SKM-1 treated with dmso at 0.1 percent for 144 hours (cell line): ENCODE measurements around the gene DZANK1.
A peak's percentile ranks its signal among the peaks of the same experiment; 100 is the strongest.
"Not testable (repeated sequence)": the region's sequence is repeated elsewhere in the genome, so short reads cannot be mapped to it uniquely, and the experiment has no call there.

Experiments used
- DNase-seq: peaks from one replicate; lab custom pipeline; 2025; ENCODE audit not compliant: unreplicated experiment; lab: John Stamatoyannopoulos, UW

Gene DZANK1

GRCh38 chr20:18440403-18440802 is 26.4 kb downstream of the DZANK1 start:
- no peak for DNase-seq

DNA sequence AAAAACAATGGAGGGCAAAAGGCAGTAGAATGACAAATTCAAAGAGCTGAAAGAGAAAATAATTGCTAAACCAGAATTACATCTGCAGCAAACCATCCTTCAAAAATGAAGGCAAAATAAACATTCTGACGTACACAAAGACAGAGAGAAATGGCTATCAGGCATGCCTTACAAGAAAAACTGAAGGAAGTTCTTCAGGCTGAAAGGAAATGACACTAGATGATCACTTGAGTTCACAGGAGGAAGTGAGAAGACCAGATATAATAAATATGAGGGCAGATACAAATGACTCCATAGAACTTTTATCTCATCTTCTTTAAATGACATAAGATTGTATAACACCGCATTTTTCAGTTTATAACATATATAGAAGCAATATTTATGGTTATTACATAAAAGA is 30.0 kb downstream of the DZANK1 start:
- DNase-seq = no peak

DNA sequence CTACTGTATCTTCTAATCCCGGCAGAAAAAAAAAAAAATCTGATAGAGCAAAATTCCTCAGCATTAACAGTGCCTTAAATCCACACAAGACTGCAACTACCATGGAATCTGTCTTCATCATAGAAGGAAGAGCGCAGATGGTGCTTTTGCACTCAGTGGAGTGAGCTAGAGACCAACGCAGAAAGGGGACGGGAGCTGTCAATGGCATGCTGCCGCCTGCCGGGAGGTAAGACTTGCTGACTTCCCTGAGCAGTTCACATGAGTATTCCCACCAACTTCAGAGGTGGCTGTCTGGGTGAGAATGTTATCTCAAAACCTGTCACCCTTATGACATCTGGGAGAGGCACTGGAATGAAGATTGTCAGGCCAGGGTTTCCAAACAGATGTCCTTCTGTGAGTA is 35.6 kb downstream of the DZANK1 start:
- no peak for DNase-seq

DNA sequence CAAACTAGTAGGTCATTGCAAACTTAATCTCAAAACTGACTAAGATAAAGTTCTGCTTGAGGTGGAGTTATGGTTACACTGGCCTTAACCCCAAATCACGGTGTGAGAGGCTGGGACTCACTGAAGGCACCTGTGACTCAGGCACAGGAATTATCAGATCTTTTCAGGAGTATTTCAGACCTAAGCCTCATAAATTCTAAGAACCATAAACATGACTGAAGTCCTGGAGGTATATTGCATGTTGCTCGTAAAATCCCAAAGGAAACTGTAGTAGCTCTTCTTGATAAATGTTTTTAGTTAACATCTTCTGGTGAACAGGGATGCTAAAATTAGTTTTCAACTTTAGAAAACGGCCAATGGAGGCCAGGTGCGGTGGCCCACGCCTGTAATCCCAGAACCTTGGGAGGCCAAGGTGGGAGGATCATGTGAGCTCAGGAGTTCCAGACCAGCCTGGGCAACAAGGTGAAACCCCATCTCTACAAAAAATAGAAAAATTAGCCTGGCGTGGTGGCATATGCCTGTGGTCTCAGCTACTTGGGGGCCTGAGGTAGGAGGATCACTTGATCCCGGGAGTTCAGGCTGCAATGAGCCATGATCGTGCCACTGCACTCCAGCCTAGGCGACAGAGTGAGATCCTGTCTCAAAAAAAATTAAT is 36.5 kb downstream of the DZANK1 start:
- DNase-seq = no peak

- no peak for DNase-seq
Observed at GRCh38 chr20:18428490-18429173, 38.2 kb downstream of the DZANK1 start.

DNA sequence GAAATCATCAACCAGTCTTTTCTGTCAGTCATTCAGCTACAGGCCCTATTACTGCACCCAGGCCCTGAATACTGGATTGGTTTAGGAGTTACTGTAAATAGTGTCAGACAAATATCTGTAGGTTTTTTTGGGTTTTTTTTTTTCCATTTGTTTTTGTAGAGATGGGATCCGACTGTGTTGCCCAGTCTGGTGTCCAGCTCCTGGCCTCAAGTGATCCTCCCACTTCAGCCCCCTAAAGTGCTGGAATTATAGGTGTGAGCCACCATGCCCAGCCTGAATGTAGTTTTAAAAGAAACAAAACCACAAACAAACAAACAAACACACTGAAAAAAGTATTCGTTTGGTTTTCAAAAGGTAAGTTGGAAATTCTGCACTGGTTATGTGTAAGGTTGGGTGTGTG is 39.6 kb downstream of the DZANK1 start:
- DNase-seq = no peak

GRCh38 chr20:18421608-18422007 is 45.2 kb downstream of the DZANK1 start:
- no peak for DNase-seq

DNA sequence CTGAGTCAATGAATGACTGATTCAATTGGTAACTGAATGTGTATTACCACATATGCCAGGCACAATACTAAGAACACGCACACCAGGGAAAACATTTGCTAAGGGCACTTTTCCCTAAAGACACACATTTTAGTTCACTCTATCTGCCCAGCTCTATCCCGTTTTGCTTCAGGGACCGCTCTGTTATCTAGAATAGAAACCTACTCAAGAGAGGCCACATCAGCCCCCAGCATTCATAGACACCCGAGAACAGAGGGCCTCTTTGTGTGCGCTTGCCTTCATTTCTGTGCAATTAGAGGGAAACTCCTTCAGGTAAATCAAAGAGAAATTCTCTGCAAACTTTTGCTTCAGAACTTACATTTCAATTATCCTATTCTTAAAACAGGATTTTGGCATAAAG is 50.3 kb downstream of the DZANK1 start:
- no peak for DNase-seq

GRCh38 chr20:18414140-18414539 is 52.7 kb downstream of the DZANK1 start:
- no peak for DNase-seq

DNA sequence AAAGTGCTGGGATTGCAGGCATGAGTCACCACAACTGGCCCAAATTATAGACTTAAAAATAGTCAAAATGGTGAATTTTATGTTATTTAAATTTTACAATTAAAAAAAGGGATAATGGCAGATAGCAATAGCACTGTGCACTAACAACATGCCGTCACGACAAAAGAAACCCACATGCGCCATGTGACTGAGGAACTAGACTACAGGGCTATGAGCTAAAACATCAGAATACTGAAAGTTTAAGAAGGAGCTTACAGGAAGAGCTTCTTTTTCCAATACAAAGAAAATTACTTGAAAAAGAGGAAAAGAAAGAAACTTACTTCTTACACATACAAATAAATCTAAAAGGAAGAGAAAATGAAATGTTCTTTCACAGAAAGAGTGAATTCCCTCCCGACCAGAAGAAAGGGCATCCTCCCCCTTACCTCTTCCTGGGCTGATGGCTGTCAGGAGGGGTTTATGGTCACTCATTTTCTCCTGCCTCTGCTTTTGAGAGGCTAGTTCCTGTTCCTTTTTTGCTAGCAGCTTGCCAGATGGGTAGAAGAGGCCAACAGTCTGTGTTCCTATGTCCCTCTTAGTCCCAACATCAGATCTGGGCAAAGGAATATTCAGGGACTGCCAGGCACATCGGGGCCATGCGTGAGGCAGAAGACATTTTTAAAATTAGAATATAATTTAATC is 54.5 kb downstream of the DZANK1 start:
- peak; percentile 7 for DNase-seq

DNA sequence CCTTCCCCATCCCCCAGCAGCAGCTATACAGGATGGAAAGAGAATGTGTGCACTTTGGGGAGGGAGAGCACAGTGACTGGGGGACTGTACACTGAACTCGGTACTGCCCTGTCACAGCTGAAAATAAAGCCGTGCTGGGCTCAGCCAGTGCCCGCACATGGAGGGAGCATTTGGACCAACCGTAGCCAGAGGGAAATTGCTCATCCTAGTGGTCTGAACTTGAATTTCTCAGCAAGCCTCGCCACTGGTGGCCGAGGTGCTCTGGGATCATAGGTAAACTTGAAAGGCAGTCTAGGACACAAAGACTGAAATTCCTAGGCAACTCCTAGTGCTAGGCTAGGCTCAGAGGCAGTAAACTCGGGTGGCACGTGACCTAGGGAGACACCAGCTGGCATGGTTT is 61.0 kb downstream of the DZANK1 start:
- DNase-seq = no peak

GRCh38 chr20:18404172-18404571 is 62.7 kb downstream of the DZANK1 start:
- no peak for DNase-seq

GRCh38 chr20:18403269-18403668 is 63.6 kb downstream of the DZANK1 start:
- DNase-seq = no peak

DNA sequence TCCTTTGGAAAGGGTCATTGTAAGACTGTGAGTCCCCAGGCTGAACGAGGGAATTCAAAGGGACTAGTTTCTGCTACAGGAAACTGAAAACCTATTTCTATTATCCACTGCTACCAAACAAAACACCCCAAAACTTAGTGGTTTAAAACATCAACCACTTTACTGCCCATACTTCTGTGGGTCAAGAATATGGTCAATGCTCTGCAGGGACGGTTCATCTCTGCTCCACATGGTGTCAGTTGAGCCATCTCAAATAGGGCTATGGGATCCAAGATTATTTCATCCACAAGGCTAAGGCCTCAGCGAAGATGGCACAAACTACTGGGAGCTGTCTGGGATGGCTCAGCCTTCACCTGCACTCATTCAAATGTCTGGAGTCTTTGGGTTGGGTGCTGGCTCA is 65.5 kb downstream of the DZANK1 start:
- DNase-seq = no peak

DNA sequence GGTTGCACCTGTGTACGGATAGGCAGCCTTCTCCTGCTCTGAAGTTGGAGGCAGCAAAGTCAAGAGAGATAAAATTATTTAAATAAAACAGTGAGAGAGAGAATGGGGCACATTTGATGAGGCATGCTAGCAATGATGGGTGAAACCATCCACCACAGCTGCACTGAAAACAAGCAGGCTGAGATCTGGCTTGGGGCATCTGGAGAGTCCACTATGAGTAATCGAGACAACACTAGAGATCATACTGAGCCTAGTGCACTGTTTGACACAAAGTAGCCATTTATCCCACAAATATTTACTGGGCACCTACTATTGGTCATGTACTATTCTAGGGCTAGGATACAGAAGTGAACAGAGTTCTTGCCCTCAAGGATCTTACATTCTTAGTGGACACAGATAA is 66.4 kb downstream of the DZANK1 start:
- no peak for DNase-seq

- DNase-seq = not testable (repeated sequence)
Observed at GRCh38 chr20:18398713-18399112, 68.1 kb downstream of the DZANK1 start.

GRCh38 chr20:18397030-18397429 is 69.8 kb downstream of the DZANK1 start:
- peak; percentile 2 for DNase-seq

DNA sequence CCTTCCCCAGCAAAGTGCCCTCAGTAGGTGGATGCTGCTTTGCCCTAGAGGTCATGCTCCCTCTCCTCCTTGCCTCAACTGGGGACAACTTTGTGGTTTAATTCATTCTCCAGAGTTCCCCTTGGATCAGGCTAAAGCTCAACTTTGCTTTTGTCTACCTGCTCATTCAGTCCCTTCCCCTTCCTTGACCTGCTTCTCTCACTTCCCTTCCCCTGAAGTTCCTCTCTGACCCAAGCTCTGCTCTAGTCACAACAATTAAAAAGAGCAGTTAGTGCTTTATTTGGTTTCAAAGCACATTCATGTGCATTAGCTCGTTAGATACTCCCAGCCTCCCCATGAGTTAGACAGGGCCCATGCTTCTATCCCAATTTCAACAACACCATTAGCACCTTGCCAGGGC is 71.3 kb downstream of the DZANK1 start:
- peak; percentile 22 for DNase-seq

DNA sequence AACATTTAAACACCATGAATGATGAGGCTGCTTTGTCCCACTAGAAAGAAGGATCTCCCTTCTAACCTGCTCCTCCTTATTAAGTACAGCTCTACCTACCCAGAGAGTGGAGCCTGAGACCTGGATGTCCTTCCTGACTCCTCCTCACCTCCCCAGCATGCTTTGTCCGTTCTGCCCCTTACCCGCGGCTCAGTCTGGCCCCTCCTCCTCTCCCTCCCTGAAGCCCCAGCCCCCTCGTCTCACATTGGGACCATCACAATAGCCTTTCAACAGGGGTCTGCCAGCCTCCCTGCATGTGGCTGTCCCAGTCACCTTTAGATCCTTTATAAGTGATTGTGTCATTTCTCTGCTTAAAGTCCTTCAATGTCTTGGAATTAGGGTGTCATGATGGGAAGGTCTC is 72.5 kb downstream of the DZANK1 start:
- DNase-seq = no peak

DNA sequence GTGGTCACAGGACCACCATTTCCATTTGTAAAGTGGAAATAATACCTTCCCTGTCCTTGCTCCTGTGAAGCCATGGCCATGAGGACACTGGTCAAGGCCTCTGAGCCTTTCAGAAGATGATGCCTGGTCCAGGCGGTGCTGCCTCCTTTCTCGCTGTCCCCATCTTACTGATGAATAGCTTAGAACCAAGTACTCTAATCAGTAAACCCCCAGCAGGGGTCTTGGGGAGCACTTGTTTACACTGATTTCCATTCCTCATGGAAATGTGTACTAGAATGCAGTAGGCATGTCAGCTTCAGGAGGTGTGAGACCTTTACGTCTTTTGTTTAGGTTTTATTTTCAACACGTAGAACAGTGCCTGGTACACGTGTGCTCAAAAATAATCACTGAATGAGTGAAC is 75.1 kb downstream of the DZANK1 start:
- DNase-seq = no peak

DNA sequence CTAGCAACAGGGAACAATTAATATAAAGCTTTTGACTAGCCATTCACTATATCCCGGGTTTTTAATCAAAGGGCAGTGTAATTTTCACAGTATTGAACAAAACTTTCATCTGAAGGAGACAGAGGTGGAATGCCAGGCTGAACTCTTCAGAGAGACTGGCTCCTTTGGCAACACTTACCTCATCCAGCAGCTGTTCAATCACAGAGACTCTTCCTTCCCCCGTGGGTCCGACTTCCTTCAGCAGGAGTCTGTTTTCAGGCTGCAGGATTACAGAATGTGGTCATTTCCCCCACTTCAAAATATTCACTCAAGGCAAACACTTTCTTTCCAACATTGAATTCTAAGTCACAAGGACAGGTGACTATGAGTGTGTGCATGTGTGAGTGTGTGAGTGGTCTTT is 76.6 kb downstream of the DZANK1 start:
- no peak for DNase-seq

DNA sequence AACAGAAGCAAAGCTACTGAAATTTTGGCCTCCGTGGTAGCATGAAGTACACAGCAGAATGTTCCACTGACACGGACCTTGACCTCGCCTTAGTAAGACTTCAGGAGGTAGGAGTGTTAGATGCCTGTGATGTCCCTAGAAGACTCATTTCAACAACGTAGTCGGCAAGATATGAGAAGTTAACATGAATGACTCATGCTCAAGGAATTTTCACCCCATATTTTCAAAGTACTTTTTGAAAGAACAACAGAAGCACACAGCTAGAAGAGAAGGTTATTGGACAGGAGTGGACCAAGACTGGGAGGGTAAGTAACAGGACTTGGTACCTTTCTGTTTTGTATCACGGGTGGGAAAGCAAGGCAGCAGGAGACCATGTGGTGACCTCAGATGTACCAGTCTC is 78.0 kb downstream of the DZANK1 start:
- no peak for DNase-seq
